Choroid plexus epithelial cell (primary cell): ENCODE data around the gene IGFBP1.

Experiments
- DNase-seq: peaks from one replicate; pipeline ENCODE4 v3.0.0-alpha.2; 2010; ENCODE audit warnings: low read depth
- H3K4me3 ChIP-seq: 2 replicates; pipeline ENCODE4 v1.5.1; 2011; ENCODE audit warnings: low read depth, mild to moderate bottlenecking, control low read depth, low read length, moderate library complexity
- TF ChIP-seq, protein P1 (sequence below): conservative IDR thresholded peaks from 2 replicates; pipeline ENCODE4 v1.5.1; 2011; ENCODE audit warnings: low read depth, mild to moderate bottlenecking, control low read depth, inconsistent platforms, low read length, moderate library complexity

Gene IGFBP1

DNA sequence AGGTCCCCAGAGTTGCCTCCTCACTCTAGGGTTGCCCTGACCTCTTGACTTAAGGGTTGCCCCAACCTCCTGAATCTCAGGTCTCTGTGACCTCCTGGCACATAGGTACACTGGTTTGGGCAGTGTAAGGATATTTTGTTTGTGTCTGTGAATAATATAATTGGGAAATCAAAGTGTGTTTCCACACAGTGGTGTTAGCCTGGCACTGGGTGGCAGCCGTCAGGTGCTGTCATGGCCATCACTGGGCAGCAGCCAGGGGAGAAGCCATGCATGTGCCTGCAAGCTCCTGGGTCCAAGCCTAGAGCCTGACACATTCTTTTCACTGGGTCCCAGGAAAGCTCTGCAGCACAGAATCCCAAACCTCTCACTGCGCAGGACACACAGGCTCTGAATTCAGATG lies 11.8 kb upstream of the IGFBP1 start:
- TF ChIP-seq, protein P1, sequence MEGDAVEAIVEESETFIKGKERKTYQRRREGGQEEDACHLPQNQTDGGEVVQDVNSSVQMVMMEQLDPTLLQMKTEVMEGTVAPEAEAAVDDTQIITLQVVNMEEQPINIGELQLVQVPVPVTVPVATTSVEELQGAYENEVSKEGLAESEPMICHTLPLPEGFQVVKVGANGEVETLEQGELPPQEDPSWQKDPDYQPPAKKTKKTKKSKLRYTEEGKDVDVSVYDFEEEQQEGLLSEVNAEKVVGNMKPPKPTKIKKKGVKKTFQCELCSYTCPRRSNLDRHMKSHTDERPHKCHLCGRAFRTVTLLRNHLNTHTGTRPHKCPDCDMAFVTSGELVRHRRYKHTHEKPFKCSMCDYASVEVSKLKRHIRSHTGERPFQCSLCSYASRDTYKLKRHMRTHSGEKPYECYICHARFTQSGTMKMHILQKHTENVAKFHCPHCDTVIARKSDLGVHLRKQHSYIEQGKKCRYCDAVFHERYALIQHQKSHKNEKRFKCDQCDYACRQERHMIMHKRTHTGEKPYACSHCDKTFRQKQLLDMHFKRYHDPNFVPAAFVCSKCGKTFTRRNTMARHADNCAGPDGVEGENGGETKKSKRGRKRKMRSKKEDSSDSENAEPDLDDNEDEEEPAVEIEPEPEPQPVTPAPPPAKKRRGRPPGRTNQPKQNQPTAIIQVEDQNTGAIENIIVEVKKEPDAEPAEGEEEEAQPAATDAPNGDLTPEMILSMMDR = no peak
- no peak overlapping the region for H3K4me3 ChIP-seq
- DNase-seq = no peak

DNA sequence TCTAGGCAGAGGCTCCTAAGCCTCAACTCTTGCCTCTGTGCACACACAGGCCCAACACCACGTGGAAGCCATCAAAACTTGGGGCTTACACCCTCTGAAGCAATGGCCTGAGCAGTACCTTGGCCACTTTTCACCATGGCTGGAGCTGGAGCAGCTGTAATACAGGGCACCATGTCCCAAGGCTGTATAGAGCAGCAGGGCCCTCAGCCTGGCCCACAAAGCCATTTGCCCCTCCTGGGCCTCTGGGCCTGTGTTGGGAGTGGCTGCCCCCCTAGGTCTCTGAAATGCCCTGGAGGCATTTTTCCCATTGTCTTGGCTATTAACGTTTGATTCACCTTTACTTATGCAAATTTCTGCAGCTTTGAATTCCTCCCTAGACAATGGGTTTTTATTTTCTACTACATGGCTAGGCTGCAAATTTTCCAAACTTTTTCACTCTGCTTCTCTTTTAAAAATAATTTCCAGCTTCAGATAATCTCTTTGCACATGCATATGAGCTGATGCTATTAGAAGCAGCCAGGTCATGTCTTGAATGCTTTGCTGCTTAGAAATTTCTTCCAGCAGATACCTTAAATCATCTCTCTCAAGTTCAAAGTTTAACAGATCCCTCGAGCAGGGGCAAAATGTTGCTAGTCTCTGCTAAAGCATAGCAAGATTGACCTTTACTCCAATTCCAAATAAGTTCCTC lies 9.7 kb upstream of the IGFBP1 start:
- TF ChIP-seq, protein P1 = no peak
- H3K4me3 ChIP-seq = no peak overlapping the region
- DNase-seq = no peak

DNA sequence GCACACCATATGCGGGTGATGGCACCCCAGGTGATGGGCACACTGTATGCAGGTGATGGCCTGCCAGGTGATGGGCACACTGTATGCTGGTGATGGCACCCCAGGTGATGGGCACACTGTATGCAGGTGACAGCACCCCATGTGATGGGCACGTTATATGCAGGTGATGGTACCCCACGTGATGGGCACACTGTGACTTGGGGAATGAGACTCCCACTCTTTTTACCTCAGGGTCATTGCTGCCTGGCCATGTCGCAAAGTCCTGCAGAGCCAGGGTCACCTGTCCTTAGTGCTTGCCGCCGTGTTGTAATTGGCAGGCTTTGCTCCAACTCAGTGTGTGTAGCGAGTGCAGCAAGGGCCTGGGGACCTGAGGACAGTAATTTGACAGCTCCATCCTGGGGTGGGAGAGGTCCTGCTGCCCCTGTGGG lies 7.8 kb upstream of the IGFBP1 start:
- no peak for DNase-seq
- H3K4me3 ChIP-seq = no peak overlapping the region
- TF ChIP-seq, protein P1 = no peak

DNA sequence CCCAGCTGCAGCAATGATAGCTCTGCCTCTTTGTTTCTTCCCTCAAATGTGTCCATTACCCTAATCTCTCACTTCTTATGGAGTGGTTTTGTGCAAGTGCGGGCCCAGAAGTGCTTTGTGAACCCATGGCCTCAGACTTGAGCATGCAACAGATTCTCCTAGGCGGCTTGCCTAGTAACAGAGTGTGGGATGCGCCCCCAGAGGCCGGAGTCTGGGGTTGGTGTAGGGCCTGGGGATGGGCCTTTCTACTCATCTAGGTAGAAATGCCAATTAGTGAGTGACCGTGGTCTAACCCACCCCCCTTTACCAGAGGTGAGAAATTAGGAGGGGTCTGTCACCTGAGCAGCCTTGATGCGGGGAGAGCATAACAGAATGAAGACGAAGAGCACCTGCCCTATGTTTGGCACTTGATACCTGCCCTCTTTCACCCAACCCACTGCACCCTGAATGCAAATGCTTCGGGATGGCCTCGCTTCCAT lies 7.0 kb upstream of the IGFBP1 start:
- TF ChIP-seq, protein P1 = no peak
- no peak overlapping the region for H3K4me3 ChIP-seq
- DNase-seq = no peak

DNA sequence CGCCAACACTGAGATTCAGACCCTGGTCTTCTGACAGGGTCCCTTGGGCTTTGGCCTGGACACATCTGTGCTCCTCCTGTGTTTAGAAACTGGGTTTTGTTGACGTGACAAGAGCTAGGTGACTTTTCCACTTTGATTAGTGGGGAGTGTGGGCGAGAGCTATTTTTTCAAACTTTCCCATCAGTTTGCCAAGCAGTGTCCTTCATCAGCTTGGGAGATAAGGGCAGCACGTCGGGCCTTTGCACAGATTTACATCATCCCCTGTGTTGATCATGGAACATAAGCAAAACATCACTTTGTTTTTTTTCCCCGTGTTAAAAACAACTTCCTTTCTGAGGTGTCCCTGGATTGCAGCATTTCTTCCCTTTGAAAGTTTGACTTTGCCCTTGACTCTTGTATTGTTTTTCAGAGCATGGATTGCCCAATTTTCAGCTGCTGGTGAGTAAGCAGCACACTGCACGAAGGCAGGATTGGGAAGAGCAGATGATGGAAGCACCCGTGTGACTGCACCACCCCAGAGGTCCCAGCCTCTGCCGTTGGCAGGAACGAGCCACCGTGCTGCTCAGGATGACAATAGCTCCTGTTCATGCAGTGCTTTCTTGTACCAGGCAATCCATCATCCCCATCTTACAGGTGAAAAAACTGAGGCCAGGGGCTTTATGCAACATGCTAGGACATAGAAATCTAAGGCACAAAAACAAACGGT lies 6.4 kb upstream of the IGFBP1 start:
- no peak overlapping the region for H3K4me3 ChIP-seq
- TF ChIP-seq, protein P1 = no peak
- peak; percentile 92 for DNase-seq

DNA sequence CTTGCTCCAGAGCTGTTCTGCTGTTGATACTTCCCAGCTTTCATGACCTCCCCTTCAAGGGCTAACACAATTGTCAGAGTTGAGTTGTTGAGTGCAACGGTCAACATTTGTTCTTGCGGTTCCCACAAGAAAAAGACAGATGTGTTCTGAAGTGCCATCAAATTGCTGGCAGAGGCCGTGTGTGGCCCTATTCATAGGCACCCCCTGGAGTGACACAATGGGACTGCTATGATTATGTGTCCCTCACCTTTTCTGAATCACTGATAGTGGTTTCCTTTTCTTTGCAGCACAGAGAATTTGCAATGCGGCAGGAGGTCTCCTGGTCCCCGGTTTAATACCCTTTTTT lies 5.8 kb upstream of the IGFBP1 start:
- no peak overlapping the region for H3K4me3 ChIP-seq
- TF ChIP-seq, protein P1 = no peak
- no peak for DNase-seq

DNA sequence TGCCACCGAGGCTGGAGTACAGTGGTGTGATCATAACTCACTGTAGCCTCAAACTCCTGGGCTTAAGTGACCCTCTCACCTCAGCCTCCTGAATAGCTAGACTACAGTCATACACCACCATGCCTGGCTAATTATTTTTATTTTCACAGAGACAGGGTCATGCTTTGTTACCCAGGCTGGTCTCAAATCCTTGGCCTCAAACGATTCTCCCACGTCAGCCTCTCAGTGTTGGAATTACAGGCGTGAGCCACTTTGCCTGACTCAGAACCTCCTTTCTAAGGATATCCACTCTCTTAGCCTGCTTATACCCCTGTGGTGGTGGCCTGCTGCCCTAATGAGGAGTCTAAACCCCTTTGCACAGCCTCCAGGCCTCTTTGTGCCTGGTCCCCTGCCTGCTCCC lies 4.2 kb upstream of the IGFBP1 start:
- TF ChIP-seq, protein P1 = no peak
- no peak overlapping the region for H3K4me3 ChIP-seq
- DNase-seq = no peak
